22Rv1 (cell line): ENCODE results near the gene NPR1.

Experiments
- ZFX ChIP-seq: fragments of 450-650 bp; IDR thresholded peaks from 2 replicates; pipeline ENCODE4 v1.6.1; 2017; ENCODE audit warnings: antibody characterized with exemption, borderline replicate concordance
- TF ChIP-seq, protein P1 (sequence below): fragments of 450-650 bp; IDR thresholded peaks from 2 replicates; pipeline ENCODE4 v1.5.1; 2017; ENCODE audit warnings: mild to moderate bottlenecking

DNA sequence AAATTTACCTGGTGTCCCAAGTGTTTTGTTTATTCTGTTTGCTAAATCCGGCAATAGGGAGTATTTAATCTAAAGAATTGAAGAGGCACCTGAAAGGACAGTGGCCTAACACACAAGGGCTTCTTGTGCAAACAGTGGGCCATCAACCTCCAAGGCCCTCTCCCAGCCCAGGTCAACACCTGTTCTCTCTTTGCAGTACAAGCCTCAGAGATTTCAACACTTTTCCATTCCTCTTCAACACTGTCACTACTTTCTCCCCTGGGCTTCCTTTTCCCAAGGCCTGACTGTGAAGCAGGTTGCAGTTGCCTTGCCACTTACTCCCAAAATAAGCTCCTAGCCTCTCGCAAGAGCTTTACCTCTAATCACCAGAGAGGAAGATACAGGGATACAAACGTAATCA, 23.2 kb upstream of the NPR1 start:
- TF ChIP-seq, protein P1, sequence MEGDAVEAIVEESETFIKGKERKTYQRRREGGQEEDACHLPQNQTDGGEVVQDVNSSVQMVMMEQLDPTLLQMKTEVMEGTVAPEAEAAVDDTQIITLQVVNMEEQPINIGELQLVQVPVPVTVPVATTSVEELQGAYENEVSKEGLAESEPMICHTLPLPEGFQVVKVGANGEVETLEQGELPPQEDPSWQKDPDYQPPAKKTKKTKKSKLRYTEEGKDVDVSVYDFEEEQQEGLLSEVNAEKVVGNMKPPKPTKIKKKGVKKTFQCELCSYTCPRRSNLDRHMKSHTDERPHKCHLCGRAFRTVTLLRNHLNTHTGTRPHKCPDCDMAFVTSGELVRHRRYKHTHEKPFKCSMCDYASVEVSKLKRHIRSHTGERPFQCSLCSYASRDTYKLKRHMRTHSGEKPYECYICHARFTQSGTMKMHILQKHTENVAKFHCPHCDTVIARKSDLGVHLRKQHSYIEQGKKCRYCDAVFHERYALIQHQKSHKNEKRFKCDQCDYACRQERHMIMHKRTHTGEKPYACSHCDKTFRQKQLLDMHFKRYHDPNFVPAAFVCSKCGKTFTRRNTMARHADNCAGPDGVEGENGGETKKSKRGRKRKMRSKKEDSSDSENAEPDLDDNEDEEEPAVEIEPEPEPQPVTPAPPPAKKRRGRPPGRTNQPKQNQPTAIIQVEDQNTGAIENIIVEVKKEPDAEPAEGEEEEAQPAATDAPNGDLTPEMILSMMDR, result no peak
- TF ChIP-seq ZFX, result no peak
